KMS-11 (cell line): ENCODE measurements around the gene CTCF.
A peak's percentile ranks its signal among the peaks of the same experiment; 100 is the strongest.

Experiments used
- H2AFZ ChIP-seq: fragments of 200-600 bp; sonication (generic); 2 replicates; pipeline ENCODE4 v1.6.1; 2016; ENCODE audit warnings: antibody characterized with exemption, mixed run types, low read depth
- H3K27ac ChIP-seq: fragments of 200-600 bp; sonication (generic); 2 replicates; pipeline ENCODE4 v1.6.1; 2016; ENCODE audit warnings: mild to moderate bottlenecking, mixed run types
- H3K27me3 ChIP-seq: fragments of 200-600 bp; sonication (generic); 2 replicates; pipeline ENCODE4 v1.6.1; 2017; ENCODE audit warnings: mild to moderate bottlenecking, low read depth, mixed run types, moderate library complexity; ENCODE audit not compliant: insufficient read depth
- H3K36me3 ChIP-seq: fragments of 200-600 bp; sonication (generic); 2 replicates; pipeline ENCODE4 v1.6.1; 2017; ENCODE audit warnings: mild to moderate bottlenecking, mixed run types; ENCODE audit not compliant: insufficient read depth
- H3K4me1 ChIP-seq: fragments of 200-600 bp; sonication (generic); 2 replicates; pipeline ENCODE4 v1.6.1; 2016; ENCODE audit warnings: mild to moderate bottlenecking, low read depth, mixed run types; ENCODE audit not compliant: poor library complexity, severe bottlenecking
- H3K4me2 ChIP-seq: fragments of 200-600 bp; sonication (generic); 2 replicates; pipeline ENCODE4 v1.7.0; 2016; ENCODE audit warnings: mild to moderate bottlenecking, mixed run types
- H3K4me3 ChIP-seq: fragments of 200-600 bp; sonication (generic); IDR thresholded peaks from 2 replicates; pipeline ENCODE4 v1.6.1; 2017; ENCODE audit warnings: low read depth, low read length, mixed read lengths; ENCODE audit not compliant: insufficient read depth
- H3K79me2 ChIP-seq: fragments of 200-600 bp; sonication (generic); 2 replicates; pipeline ENCODE4 v1.6.1; 2016; ENCODE audit warnings: low read depth, mixed run types; ENCODE audit not compliant: insufficient read depth
- H3K9ac ChIP-seq: fragments of 200-600 bp; sonication (generic); 2 replicates; pipeline ENCODE4 v1.6.1; 2016; ENCODE audit warnings: mild to moderate bottlenecking, mixed run types
- H4K20me1 ChIP-seq: fragments of 200-600 bp; sonication (generic); 2 replicates; pipeline ENCODE4 v1.6.1; 2016; ENCODE audit warnings: mild to moderate bottlenecking, mixed run types; ENCODE audit not compliant: insufficient read depth
- CTCF ChIP-seq: fragments of 200-600 bp; sonication (generic); conservative IDR thresholded peaks from 2 replicates; pipeline ENCODE4 v1.6.1; 2017; ENCODE audit warnings: low read depth, mild to moderate bottlenecking, antibody characterized with exemption, low read length, moderate library complexity, mixed read lengths

CTCF gene

GRCh38 chr16:67641779-67642708 lies 79.7 kb downstream of the CTCF start:
- no peaks in the 10 kb centered on the region for H3K36me3 ChIP-seq
- TF ChIP-seq CTCF = no peak
- no peak overlapping the region for H3K9ac ChIP-seq
- peaks cover 10% of the 10 kb centered on the region; the same call in 1 of the 2 replicates for H3K79me2 ChIP-seq
- H3K27me3 ChIP-seq = no peaks in the 10 kb centered on the region
- no peak overlapping the region for H3K27ac ChIP-seq
- H2AFZ ChIP-seq = no peak overlapping the region
- H3K4me2 ChIP-seq = no peak overlapping the region
- H3K4me1 ChIP-seq = peaks cover 12% of the 10 kb centered on the region
- no peak overlapping the region for H3K4me3 ChIP-seq
- no peaks in the 10 kb centered on the region for H4K20me1 ChIP-seq

DNA sequence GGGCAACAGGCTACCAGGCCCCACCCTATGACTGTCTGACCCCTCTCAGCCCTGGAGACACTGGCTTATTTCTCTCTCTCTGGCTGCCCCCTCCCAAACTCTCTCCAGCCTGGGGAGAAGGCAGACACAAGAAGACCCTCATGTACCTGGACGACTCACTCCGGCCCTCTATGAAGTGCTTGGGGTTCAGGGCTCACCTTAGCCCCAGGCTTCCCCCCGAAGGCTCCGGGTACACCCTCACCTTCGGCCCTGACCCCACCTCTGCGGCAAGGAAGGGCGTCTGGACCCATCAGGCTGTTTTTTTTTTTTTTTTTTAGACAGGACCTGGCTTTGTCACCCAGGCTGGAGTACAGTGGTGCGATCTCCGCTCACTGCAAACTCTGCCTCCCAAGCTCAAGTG lies 81.7 kb downstream of the CTCF start:
- peak overlapping the region; percentile 49 for H3K4me2 ChIP-seq

DNA sequence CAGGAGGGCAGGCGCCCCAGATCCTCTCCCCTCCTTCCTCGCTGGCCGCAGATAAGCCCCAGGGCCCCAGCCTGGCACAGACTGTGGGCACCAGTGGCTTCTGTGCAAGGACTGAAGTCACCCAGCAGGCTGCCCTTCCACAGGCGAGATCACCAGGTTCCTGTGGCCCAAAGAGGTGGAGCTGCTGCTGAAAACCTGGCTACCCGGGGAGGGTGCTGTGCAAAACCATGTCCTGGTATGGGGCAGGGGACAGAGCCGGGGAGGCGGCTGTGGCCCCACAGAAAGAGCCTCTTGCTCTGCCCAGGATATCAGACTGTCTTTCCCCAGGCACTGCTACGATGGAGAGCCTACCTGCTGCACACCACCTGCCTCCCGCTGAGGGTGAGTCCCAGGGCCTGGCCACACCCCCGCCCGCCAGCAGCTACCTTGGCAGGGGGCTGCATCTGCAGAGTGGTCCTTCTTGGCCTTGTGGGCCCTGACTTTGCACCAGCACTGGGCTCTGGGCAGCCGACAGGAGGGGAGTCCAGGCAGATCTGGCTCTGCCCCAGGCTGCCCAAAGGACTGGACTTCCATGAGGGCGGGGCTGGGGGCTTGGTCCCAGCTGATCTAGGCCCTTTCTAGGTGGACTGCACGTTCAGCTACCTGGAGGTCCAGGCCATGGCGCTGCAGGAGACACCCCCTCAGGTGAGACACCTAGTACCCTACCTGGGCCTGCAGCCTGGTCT lies 83.2 kb downstream of the CTCF start:
- H3K4me2 ChIP-seq = peak overlapping the region; percentile 52
- H3K36me3 ChIP-seq = no peaks in the 10 kb centered on the region; the same call in 1 of the 2 replicates
- H3K9ac ChIP-seq = peak overlapping the region; percentile 96
- H3K27ac ChIP-seq = peak overlapping the region; percentile 87
- no peak overlapping the region for H3K4me3 ChIP-seq
- H3K27me3 ChIP-seq = no peaks in the 10 kb centered on the region
- TF ChIP-seq CTCF = no peak
- H3K79me2 ChIP-seq = peaks cover 10% of the 10 kb centered on the region; the same call in 1 of the 2 replicates
- H4K20me1 ChIP-seq = no peaks in the 10 kb centered on the region
- peaks cover 12% of the 10 kb centered on the region for H3K4me1 ChIP-seq
- H2AFZ ChIP-seq = peak overlapping the region; percentile 88

More for the DNA sequence above, 81.7 kb downstream of the CTCF start:
- no peak for TF ChIP-seq CTCF
- peak overlapping the region; percentile 88; the same call in 1 of the 2 replicates for H2AFZ ChIP-seq
- no peak overlapping the region for H3K4me3 ChIP-seq
- H3K27me3 ChIP-seq = no peaks in the 10 kb centered on the region
- H3K9ac ChIP-seq = peak overlapping the region; percentile 96; the same call in 1 of the 2 replicates
- H4K20me1 ChIP-seq = no peaks in the 10 kb centered on the region
- no peak overlapping the region for H3K27ac ChIP-seq
- H3K36me3 ChIP-seq = no peaks in the 10 kb centered on the region; the same call in 1 of the 2 replicates
- H3K79me2 ChIP-seq = peaks cover 10% of the 10 kb centered on the region; the same call in 1 of the 2 replicates
- peaks cover 12% of the 10 kb centered on the region for H3K4me1 ChIP-seq

GRCh38 chr16:67647111-67647651 lies 84.9 kb downstream of the CTCF start:
- Histone ChIP-seq H3K27me3 (no peaks in the 10 kb centered on the region), H3K4me2 (no peak overlapping the region)

More at GRCh38 chr16:67647111-67647651, 84.9 kb downstream of the CTCF start:
- H2AFZ ChIP-seq = no peak overlapping the region
- H3K9ac ChIP-seq = no peak overlapping the region
- H3K4me1 ChIP-seq = peaks cover 12% of the 10 kb centered on the region
- H3K4me3 ChIP-seq = no peak overlapping the region
- H4K20me1 ChIP-seq = no peaks in the 10 kb centered on the region
- no peak overlapping the region for H3K27ac ChIP-seq
- peaks cover 10% of the 10 kb centered on the region; the same call in 1 of the 2 replicates for H3K79me2 ChIP-seq
- TF ChIP-seq CTCF = no peak
- no peaks in the 10 kb centered on the region; the same call in 1 of the 2 replicates for H3K36me3 ChIP-seq
